ENCODE data around the gene CDK6. TPM values are rescaled to one million over a fixed set of nuclear protein-coding genes. Genes with fewer than 3 reads are reported as not detected.

CDK6 gene
- total and polyA plus RNA-seq, 9 of the 15 experiments (the other 6 are each of a cell fraction or from before 2014, with no cell fraction given) = 7.6 to 109 (median 44.4) TPM

- TF ChIP-seq CHD7 (IDR thresholded peaks at IDR 0.05; ENCODE audit: low read depth, low read length) (no peak), RHOXF2B (CRISPR knock-in tag; conservative IDR thresholded peaks at IDR 0.05) (no peak), DLX4 (CRISPR knock-in tag; IDR thresholded peaks at IDR 0.05) (no peak), ZFP1 (CRISPR knock-in tag; IDR thresholded peaks at IDR 0.05) (no peak), STAG1 (CRISPR knock-in tag; IDR thresholded peaks at IDR 0.05; ENCODE audit: borderline replicate concordance) (no peak), TBL1XR1 (IDR thresholded peaks at IDR 0.05; ENCODE audit: low read length in 2 of 2) (no peak), TFAP4 (CRISPR knock-in tag; IDR thresholded peaks at IDR 0.05; ENCODE audit: borderline replicate concordance) (no peak), CHD2 (IDR thresholded peaks at IDR 0.05; ENCODE audit: low read depth, low read length) (no peak), E2F3 (CRISPR knock-in tag; IDR thresholded peaks at IDR 0.05) (no peak), CEBPB (tag; IDR thresholded peaks at IDR 0.05) (peak; percentile 90), HNRNPH1 (optimal IDR thresholded peaks at IDR 0.05; ENCODE audit: low read depth, low read length) (no peak), ATF7 (IDR thresholded peaks at IDR 0.05) (peak; percentile 17; the same call in 1 of the 2 replicates)
- TF ChIP-seq, protein P1, sequence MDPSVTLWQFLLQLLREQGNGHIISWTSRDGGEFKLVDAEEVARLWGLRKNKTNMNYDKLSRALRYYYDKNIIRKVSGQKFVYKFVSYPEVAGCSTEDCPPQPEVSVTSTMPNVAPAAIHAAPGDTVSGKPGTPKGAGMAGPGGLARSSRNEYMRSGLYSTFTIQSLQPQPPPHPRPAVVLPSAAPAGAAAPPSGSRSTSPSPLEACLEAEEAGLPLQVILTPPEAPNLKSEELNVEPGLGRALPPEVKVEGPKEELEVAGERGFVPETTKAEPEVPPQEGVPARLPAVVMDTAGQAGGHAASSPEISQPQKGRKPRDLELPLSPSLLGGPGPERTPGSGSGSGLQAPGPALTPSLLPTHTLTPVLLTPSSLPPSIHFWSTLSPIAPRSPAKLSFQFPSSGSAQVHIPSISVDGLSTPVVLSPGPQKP (CRISPR knock-in tag; IDR thresholded peaks at IDR 0.05) = no peak
- TF ChIP-seq, protein P2, sequence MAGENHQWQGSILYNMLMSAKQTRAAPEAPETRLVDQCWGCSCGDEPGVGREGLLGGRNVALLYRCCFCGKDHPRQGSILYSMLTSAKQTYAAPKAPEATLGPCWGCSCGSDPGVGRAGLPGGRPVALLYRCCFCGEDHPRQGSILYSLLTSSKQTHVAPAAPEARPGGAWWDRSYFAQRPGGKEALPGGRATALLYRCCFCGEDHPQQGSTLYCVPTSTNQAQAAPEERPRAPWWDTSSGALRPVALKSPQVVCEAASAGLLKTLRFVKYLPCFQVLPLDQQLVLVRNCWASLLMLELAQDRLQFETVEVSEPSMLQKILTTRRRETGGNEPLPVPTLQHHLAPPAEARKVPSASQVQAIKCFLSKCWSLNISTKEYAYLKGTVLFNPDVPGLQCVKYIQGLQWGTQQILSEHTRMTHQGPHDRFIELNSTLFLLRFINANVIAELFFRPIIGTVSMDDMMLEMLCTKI (IDR thresholded peaks at IDR 0.05; ENCODE audit: partially characterized antibody) = peak; percentile 66
Observed at GRCh38 chr7:92634205-92634604, 202.2 kb downstream of the CDK6 start (continued).

All from K562 (cell line).